ENCODE measurements around the gene ZNF837.

- TF ChIP-seq POLR2A (IDR thresholded peaks at IDR 0.05) = no peak
- TF ChIP-seq, protein P1, sequence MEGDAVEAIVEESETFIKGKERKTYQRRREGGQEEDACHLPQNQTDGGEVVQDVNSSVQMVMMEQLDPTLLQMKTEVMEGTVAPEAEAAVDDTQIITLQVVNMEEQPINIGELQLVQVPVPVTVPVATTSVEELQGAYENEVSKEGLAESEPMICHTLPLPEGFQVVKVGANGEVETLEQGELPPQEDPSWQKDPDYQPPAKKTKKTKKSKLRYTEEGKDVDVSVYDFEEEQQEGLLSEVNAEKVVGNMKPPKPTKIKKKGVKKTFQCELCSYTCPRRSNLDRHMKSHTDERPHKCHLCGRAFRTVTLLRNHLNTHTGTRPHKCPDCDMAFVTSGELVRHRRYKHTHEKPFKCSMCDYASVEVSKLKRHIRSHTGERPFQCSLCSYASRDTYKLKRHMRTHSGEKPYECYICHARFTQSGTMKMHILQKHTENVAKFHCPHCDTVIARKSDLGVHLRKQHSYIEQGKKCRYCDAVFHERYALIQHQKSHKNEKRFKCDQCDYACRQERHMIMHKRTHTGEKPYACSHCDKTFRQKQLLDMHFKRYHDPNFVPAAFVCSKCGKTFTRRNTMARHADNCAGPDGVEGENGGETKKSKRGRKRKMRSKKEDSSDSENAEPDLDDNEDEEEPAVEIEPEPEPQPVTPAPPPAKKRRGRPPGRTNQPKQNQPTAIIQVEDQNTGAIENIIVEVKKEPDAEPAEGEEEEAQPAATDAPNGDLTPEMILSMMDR (IDR thresholded peaks at IDR 0.05) = no peak
These were observed 17.7 kb upstream of the ZNF837 start for GRCh38 chr19:58398545-58398944.

Measured in upper lobe of left lung (tissue), 4 donors.